Common myeloid progenitor, CD34-positive (primary cell): ENCODE data around the gene PPP2R5E.

Experiments
- CTCF ChIA-PET: fragments of 350-600 bp; sonication (Branson Sonifier 250); formaldehyde crosslinking; loops from one replicate; lab custom pipeline; 2021; ENCODE audit warnings: antibody characterized with exemption; lab: Charles Lee
- POLR2A ChIA-PET: fragments of 350-600 bp; sonication (Branson Sonifier 250); formaldehyde crosslinking; loops from one replicate; lab custom pipeline; 2021; ENCODE audit warnings: antibody characterized with exemption; lab: Charles Lee
- DNase-seq, 3 donors: peaks; one replicate each; pipeline versions ENCODE4 v3.0.0 to v3.0.0-alpha.2; 2013
- H3K27ac ChIP-seq, 2 experiments: 1 replicate in 1 of 2; 2 replicates in 1 of 2; pipeline ENCODE4 v1.7.0; 2013; ENCODE audit warnings: inconsistent platforms in 2 of 2, low read length in 2 of 2, mild to moderate bottlenecking in 2 of 2, low read depth in 1 of 2, moderate library complexity in 1 of 2; ENCODE audit not compliant: severe bottlenecking in 2 of 2, insufficient read depth in 1 of 2, poor library complexity in 1 of 2
- H3K27me3 ChIP-seq, 5 experiments: replicated peaks in 2 of 5; 1 replicate in 3 of 5; 2 replicates in 2 of 5; pipeline versions ENCODE4 v1.6.1 to v1.7.0; 2013; ENCODE audit warnings: low read length in 4 of 5, mild to moderate bottlenecking in 2 of 5, moderate library complexity in 2 of 5, inconsistent platforms in 1 of 5; ENCODE audit not compliant: insufficient read depth in 5 of 5, control insufficient read depth in 4 of 5
- H3K36me3 ChIP-seq, 4 experiments: 1 replicate in 2 of 4; 2 replicates in 2 of 4; pipeline versions ENCODE4 v1.6.1 to v1.7.0; 2013; ENCODE audit warnings: low read length in 3 of 4, control low read depth in 1 of 4, mild to moderate bottlenecking in 1 of 4; ENCODE audit not compliant: control insufficient read depth in 4 of 4, insufficient read depth in 4 of 4
- H3K4me1 ChIP-seq, 4 experiments: 1 replicate in 3 of 4; 2 replicates in 1 of 4; pipeline versions ENCODE4 v1.6.1 to v1.7.1; 2013; ENCODE audit warnings: low read length in 3 of 4, mild to moderate bottlenecking in 3 of 4, control low read depth in 1 of 4, inconsistent platforms in 1 of 4, moderate library complexity in 1 of 4; ENCODE audit not compliant: control insufficient read depth in 4 of 4, insufficient read depth in 4 of 4; ENCODE audit errors: control extremely low read depth in 1 of 4
- H3K4me3 ChIP-seq, 7 experiments: 1 replicate in 4 of 7; 2 replicates in 3 of 7; pipeline versions ENCODE4 v1.5.1 to v1.7.0; 2013; ENCODE audit warnings: mild to moderate bottlenecking in 7 of 7, low read length in 6 of 7, moderate library complexity in 6 of 7, inconsistent platforms in 2 of 7, low read depth in 2 of 7, control low read depth in 1 of 7; ENCODE audit not compliant: insufficient read depth in 4 of 7, control insufficient read depth in 1 of 7; ENCODE audit errors: extremely low read depth in 1 of 7
- H3K9me3 ChIP-seq, 5 experiments: 1 replicate in 4 of 5; 2 replicates in 1 of 5; pipeline versions ENCODE4 v1.6.1 to v1.7.1; 2013; ENCODE audit warnings: low read length in 4 of 5, mild to moderate bottlenecking in 2 of 5, inconsistent platforms in 1 of 5, low read depth in 1 of 5, moderate library complexity in 1 of 5; ENCODE audit not compliant: control insufficient read depth in 4 of 5, insufficient read depth in 2 of 5; ENCODE audit errors: control extremely low read depth in 1 of 5
- WGBS: methylation state at CpG from one replicate; pipeline ENCODE4 v1.1.5; 2013; ENCODE audit not compliant: insufficient coverage; 5-methylcytosine and 5-hydroxymethylcytosine counted together

Gene PPP2R5E

DNA sequence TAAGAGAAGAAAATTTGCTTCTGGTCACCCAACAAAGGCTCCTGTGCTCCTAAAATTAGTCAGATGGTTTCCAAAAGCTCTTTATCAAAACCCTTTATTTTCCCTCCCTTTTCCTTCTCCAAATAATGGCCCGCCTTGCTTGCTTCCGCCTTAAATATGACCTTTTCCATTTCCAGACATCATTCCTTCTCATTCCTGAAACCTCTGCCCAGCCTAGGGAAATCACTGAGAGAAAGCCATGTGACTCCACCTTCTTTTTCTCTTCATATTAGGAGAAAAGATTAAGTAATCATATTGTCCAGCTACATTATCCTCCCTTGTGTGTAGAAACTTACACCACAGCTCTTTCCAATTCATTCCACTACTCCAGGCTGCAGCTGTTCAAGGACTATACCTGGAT, 148.7 kb downstream of the PPP2R5E start:
- no peak overlapping the region for H3K4me3 ChIP-seq
- H3K27me3 ChIP-seq = no peaks in the 10 kb centered on the region
- ChIA-PET POLR2A (interaction anchor here (0.6 kb wide), 1 partner anchor 38 kb away, joined by 4 read pairs; no protein-coding TSS in a partner anchor), CTCF (interaction anchor here (0.8 to 1.2 kb wide), 2 partner anchors 80 to 239 kb away, joined by 3 read pairs; no protein-coding TSS in a partner anchor)
- H3K27ac ChIP-seq = no peak overlapping the region
- no peaks in the 10 kb centered on the region for H3K4me1 ChIP-seq
- no CpG with 5 or more reads among the region's 2 CpGs for WGBS
- H3K36me3 ChIP-seq = peaks cover 6 to 22% (median 15%) of the 10 kb centered on the region in 4 experiments
- DNase-seq = no peak
- H3K9me3 ChIP-seq = peaks cover 0 to 2% (median 0%) of the 10 kb centered on the region in 5 experiments

GRCh38 chr14:63393012-63393411, 150.2 kb downstream of the PPP2R5E start:
- DNase-seq = no peak
- no peak overlapping the region for H3K4me3 ChIP-seq
- WGBS = 80% methylated on average over 1 of the region's 2 CpGs
- H3K9me3 ChIP-seq = no peaks in the 10 kb centered on the region
- H3K27ac ChIP-seq = no peak overlapping the region
- CTCF ChIA-PET = interaction anchor here (1.2 kb wide), 1 partner anchor 240 kb away, joined by 3 read pairs; no protein-coding TSS in a partner anchor
- H3K4me1 ChIP-seq = no peaks in the 10 kb centered on the region
- H3K27me3 ChIP-seq = no peaks in the 10 kb centered on the region
- H3K36me3 ChIP-seq = peaks cover 9 to 25% (median 14%) of the 10 kb centered on the region in 4 experiments
- POLR2A ChIA-PET = no interaction called here

DNA sequence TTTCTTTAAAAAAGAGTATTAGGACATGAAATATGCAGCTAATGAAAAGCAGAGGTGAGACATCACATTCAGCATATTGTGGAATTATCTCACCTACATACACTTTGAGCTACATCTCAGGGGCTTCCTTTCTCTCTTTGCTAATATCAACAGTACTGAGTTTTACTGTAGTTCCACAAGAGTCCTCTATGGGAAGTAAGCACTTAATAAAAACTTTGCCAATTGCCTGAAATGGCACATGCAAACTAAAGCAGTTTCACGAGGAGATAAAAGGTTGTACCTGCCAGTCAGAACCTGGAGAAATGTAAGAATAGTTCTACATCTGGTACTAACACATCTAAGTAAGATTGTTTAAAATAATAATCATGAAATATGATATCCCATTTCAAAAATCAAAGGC, 150.9 kb downstream of the PPP2R5E start:
- Histone ChIP-seq H3K9me3 (no peaks in the 10 kb centered on the region), H3K4me1 (no peaks in the 10 kb centered on the region), H3K4me3 (no peak overlapping the region), H3K36me3 (peaks cover 9 to 27% (median 17%) of the 10 kb centered on the region in 4 experiments), H3K27me3 (no peaks in the 10 kb centered on the region), H3K27ac (no peak overlapping the region)
- POLR2A ChIA-PET = no interaction called here
- CTCF ChIA-PET = interaction anchor here (0.6 kb wide), 1 partner anchor 115 kb away, joined by 3 read pairs; no protein-coding TSS in a partner anchor
- no peak for DNase-seq
- WGBS = no CpG with 5 or more reads among the region's 1 CpG

DNA sequence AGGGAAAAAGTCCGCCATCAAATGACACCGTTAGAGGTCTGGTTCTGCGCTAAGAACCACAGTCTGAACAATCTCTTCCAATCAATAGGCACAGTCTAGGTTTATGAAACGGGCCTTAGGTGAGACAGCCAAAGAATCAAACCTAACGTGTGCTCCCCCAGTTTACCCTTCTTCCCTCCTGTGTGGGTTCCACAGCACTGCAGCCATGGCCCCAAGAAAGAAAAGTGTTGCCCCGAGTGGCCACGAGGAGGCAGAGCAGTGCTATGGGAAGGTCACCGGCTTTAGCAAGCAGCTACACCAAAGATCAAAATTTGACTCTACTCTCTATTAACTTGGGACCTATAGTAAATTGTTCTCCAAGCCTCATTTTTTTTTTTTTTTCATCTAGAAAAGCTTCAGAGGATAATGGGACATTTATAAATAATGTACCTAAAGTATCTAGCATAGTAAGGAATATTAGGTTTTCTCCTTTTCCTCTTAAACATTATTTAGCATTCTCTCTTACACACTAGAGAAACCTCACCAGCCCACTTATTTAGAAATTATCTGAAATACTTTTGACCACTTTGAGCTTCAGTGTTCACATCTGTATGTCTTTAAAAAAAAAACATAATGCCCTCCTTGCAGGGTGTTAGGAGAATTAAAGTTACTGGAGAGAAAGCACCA, 154.3 kb downstream of the PPP2R5E start:
- ChIA-PET POLR2A (interaction anchor here (0.6 kb wide), 1 partner anchor 27 kb away, joined by 5 read pairs; no protein-coding TSS in a partner anchor), CTCF (interaction anchor here (0.6 to 2.7 kb wide), 15 partner anchors 12 to 449 kb away, joined by 3 to 17 read pairs (median 5); partner anchors contain the start of genes PPP2R5E and WDR89)
- Histone ChIP-seq H3K36me3 (peaks cover 9 to 31% (median 22%) of the 10 kb centered on the region in 4 experiments), H3K4me1 (peaks cover 0 to 4% (median 2%) of the 10 kb centered on the region in 4 experiments), H3K4me3 (no peak overlapping the region), H3K27me3 (no peaks in the 10 kb centered on the region), H3K9me3 (no peaks in the 10 kb centered on the region), H3K27ac (no peak overlapping the region)
- 78% methylated on average over 7 of the region's 8 CpGs for WGBS
- DNase-seq = peak; percentile 52 to 73 (median 68)

DNA sequence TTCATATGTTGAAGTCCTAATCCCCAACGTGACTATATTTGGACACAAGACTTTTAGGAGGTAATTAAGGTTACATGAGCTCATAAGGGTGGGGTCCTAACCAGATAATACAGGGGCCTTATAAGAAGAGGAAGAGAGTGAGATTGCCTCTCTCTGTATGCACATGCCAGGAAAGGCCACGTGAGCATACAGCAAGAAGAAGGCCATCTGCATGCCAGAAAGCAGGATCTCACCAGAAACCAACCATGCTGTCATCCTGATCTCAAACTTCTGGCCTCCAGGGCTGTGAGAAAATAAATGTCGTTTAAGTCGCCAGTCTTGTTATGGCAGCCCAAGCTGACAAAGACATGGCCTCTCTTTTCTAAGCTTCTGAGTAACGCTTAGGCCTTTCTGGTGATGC, 155.5 kb downstream of the PPP2R5E start:
- CTCF ChIA-PET = interaction anchor here (2.2 to 2.7 kb wide), 2 partner anchors 246 to 382 kb away, joined by 8 to 17 read pairs; no protein-coding TSS in a partner anchor
- POLR2A ChIA-PET = no interaction called here
- Histone ChIP-seq H3K4me1 (peaks cover 0 to 8% (median 4%) of the 10 kb centered on the region in 4 experiments), H3K36me3 (peaks cover 11 to 30% (median 19%) of the 10 kb centered on the region in 4 experiments), H3K27ac (no peak overlapping the region), H3K9me3 (no peaks in the 10 kb centered on the region), H3K4me3 (no peak overlapping the region), H3K27me3 (no peaks in the 10 kb centered on the region)
- WGBS = 97% methylated on average over 4 of the region's 5 CpGs
- DNase-seq = no peak

- ChIA-PET POLR2A (no interaction called here), CTCF (interaction anchor here (0.9 to 1.6 kb wide), 2 partner anchors 154 to 386 kb away, joined by 3 to 6 read pairs; no protein-coding TSS in a partner anchor)
- peaks cover 17 to 33% (median 26%) of the 10 kb centered on the region in 4 experiments for H3K36me3 ChIP-seq
- no peaks in the 10 kb centered on the region for H3K9me3 ChIP-seq
- peak in 2 of 3 donors; percentile 48 to 77 for DNase-seq
- H3K27me3 ChIP-seq = no peaks in the 10 kb centered on the region
- WGBS = 50% methylated on average over 2 of the region's 4 CpGs
- no peak overlapping the region for H3K4me3 ChIP-seq
- peaks cover 0 to 8% (median 4%) of the 10 kb centered on the region in 4 experiments for H3K4me1 ChIP-seq
- no peak overlapping the region for H3K27ac ChIP-seq
Observed at GRCh38 chr14:63383776-63384367, 159.3 kb downstream of the PPP2R5E start.
